GM12878 (cell line): ENCODE measurements around the gene SIDT2. TPM values are rescaled to one million over a fixed set of nuclear protein-coding genes. Genes with fewer than 3 reads are reported as not detected.

Experiments used
- ASH2L ChIP-seq: fragments of 300-600, 200-600 bp; sonication (generic); IDR thresholded peaks from 2 replicates; pipeline ENCODE4 v1.6.1; 2017; ENCODE audit warnings: low read depth, mild to moderate bottlenecking, borderline replicate concordance
- BHLHE40 ChIP-seq, 2 experiments: fragments of 450-650 bp in 1 of 2; IDR thresholded peaks; 2 replicates each; pipeline ENCODE4 v1.6.1; 2011 to 2017; ENCODE audit warnings: low read depth in 2 of 2, borderline replicate concordance in 1 of 2, improper control_type of control experiment in 1 of 2, low read length in 1 of 2, mild to moderate bottlenecking in 1 of 2
- CHD1 ChIP-seq: IDR thresholded peaks from 2 replicates; pipeline ENCODE4 v1.6.1; 2012; ENCODE audit warnings: low read depth, low read length, improper control_type of control experiment
- MAX ChIP-seq: IDR thresholded peaks from 2 replicates; pipeline ENCODE4 v1.6.1; 2012; ENCODE audit warnings: low read depth, low read length, improper control_type of control experiment
- MEF2B ChIP-seq: fragments of 450-650 bp; IDR thresholded peaks from 2 replicates; pipeline ENCODE4 v1.6.1; 2018; ENCODE audit warnings: mild to moderate bottlenecking, moderate library complexity; ENCODE audit not compliant: partially characterized antibody, poor library complexity, severe bottlenecking
- MXI1 ChIP-seq: fragments of 150-350 bp; IDR thresholded peaks from 2 replicates; pipeline ENCODE4 v1.6.1; 2011; ENCODE audit warnings: low read depth, mild to moderate bottlenecking, inconsistent platforms, low read length, improper control_type of control experiment
- NR2C1 ChIP-seq: fragments of 450-650 bp; IDR thresholded peaks from 2 replicates; pipeline ENCODE4 v1.6.1; 2017; ENCODE audit warnings: antibody characterized with exemption, mild to moderate bottlenecking, moderate library complexity
- POLR2A ChIP-seq: IDR thresholded peaks from 2 replicates; pipeline ENCODE4 v1.6.1; 2011; ENCODE audit warnings: low read depth, mild to moderate bottlenecking, low read length
- RELA ChIP-seq: fragments of 450-650 bp; IDR thresholded peaks from 2 replicates; pipeline ENCODE4 v1.8.0; 2014; ENCODE audit warnings: borderline replicate concordance; ENCODE audit not compliant: partially characterized antibody
- RELB ChIP-seq: fragments of 450-650 bp; IDR thresholded peaks from 2 replicates; pipeline ENCODE4 v1.6.1; 2017; ENCODE audit warnings: low read depth, mild to moderate bottlenecking, moderate library complexity
- SMARCA5 ChIP-seq: fragments of 450-650 bp; IDR thresholded peaks from 2 replicates; pipeline ENCODE4 v1.6.1; 2017; ENCODE audit warnings: mild to moderate bottlenecking
- SREBF2 ChIP-seq: IDR thresholded peaks from 2 replicates; pipeline ENCODE4 v1.6.1; 2012; ENCODE audit warnings: mild to moderate bottlenecking, low read length
- TBL1XR1 ChIP-seq: IDR thresholded peaks from 2 replicates; pipeline ENCODE4 v1.6.1; 2012; ENCODE audit warnings: low read depth, low read length, improper control_type of control experiment
- polyA plus RNA-seq, 11 experiments: library from polyadenylated mRNA; depleted of rRNA in 4 of 11; unstranded in 6 of 11; stranded (reverse) in 5 of 11; fragments of >200 nt; fragmentation: Nextera tagmentation in 4 of 11; fragmentation: Illumina TruSeq in 1 of 11; extraction: Ambion mirVana in 4 of 11; extraction: Trizol in 1 of 11; gene quantifications; 1 replicate in 1 of 11; 2 replicates in 10 of 11; pipeline versions ENCODE4 v1.2.1 to v1.2.3, GENCODE V29; 2011 to 2016; ENCODE audit warnings: inconsistent platforms in 2 of 11, missing spikeins in 2 of 11, low read depth in 1 of 11
- total RNA-seq, 4 experiments: library from RNA; depleted of rRNA in 3 of 4; stranded (reverse); fragments of >200 nt in 3 of 4; fragmentation: Illumina TruSeq in 1 of 4; extraction: Trizol in 1 of 4; gene quantifications; 2 replicates each; pipeline versions ENCODE4 v1.2.1 to v1.2.3, GENCODE V29; 2013 to 2021

The SIDT2 gene
- total and polyA plus RNA-seq, 10 of the 15 experiments (the other 5 are each of a cell fraction or from before 2014, with no cell fraction given): 4.9 to 23.9 (median 10.3) TPM

GRCh38 chr11:117232092-117232878 lies 53.7 kb downstream of the SIDT2 start, which contains the start of gene RNF214 (continued):
- TF ChIP-seq MEF2B (peak; percentile 37), BHLHE40 (IDR thresholded peaks at IDR 0.05; ENCODE audit: borderline replicate concordance in 1 of 2, low read depth in 2 of 2, low read length in 1 of 2) (peak; percentile 86 to 96), CHD1 (peak; percentile 93; the same call in 1 of the 2 replicates), TBL1XR1 (peak; percentile 11; the same call in 1 of the 2 replicates), RELB (0 out of 2 replicates have a peak, but pooled peaks have one; percentile 23), NR2C1 (peak; percentile 12; the same call in 1 of the 2 replicates), MAX (peak; percentile 13; the same call in 1 of the 2 replicates), SREBF2 (no peak), MXI1 (peak; percentile 63), POLR2A (peak; percentile 77), RELA (peak; percentile 58), SMARCA5 (peak; percentile 90), ASH2L (0 out of 2 replicates have a peak, but pooled peaks have one; percentile 38)
